ENCODE data around the gene KIAA1217.

Gene KIAA1217

DNA sequence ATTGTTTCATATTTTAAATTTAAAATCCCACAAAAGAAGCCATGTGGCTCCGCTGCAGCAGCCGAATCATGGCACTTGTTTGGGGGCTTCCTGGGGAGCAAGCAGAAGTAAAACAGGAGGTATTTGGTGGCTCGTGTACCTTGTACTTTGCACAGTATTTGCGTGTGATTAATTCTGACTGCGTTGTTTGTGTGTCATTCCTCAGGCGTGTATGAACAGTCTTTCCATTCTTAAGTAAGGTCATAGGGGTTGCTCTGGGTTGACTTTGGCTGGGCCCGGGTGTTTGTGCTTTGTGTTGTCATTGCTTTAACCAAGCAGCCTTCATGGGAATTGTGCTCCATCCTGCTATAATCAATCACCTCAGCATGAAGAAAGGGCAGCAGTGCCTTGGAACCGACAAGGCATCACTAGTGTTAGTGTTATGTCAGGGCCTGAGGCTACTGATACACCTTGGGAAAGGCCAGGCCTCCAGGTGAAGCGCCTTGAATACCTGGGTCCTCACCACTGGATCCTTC, 332.4 kb downstream of the KIAA1217 start:
- Histone ChIP-seq H3K4me1 (ENCODE audit: insufficient read depth, low read length) (no peaks in the 10 kb centered on the region), H3K4me3 (ENCODE audit: low read length) (no peak overlapping the region), H3K27me3 (ENCODE audit: insufficient read depth, low read length) (no peaks in the 10 kb centered on the region), H3K36me3 (ENCODE audit: insufficient read depth, low read length) (no peaks in the 10 kb centered on the region), H3K9me3 (ENCODE audit: low read length) (no peaks in the 10 kb centered on the region), H2AFZ (ENCODE audit: low read depth, low read length) (no peak overlapping the region)

DNA sequence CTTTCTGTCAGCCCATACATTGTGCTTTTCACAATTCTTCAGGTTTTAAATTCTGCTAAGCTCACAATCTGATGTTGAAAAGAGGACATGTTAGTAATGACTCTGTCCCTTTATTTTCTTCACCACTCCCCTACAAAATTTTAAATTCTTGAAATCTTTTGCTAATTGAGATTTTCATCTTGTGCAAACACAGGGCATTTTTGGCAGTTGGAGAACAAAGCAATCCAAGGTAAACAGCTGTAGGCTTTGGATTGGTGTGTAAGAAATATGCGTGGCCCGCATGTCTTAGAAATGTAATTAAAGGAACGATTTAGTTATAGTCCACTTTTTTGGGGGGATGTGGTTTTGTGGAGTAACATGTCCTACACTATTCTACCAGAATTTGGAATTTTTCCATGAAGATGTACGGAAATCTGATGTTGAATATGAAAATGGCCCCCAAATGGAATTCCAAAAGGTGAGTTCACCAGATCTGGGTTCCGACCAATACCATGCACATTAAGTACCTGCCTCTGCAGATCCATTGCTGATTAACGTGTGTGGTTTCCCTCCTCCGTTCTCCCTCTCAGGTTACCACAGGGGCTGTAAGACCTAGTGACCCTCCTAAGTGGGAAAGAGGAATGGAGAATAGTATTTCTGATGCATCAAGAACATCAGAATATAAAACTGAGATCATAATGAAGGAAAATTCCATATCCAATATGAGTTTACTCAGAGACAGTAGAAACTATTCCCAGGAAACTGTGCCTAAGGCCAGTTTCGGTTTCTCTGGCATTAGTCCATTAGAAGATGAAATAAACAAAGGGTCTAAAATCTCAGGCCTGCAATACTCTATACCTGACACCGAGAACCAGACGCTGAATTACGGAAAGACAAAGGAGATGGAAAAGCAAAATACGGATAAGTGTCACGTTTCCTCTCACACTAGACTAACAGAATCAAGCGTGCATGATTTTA, 333.7 kb downstream of the KIAA1217 start:
- no peaks in the 10 kb centered on the region for H3K4me1 ChIP-seq (ENCODE audit: insufficient read depth, low read length)
- no peak overlapping the region for H2AFZ ChIP-seq (ENCODE audit: low read depth, low read length)
- no peak overlapping the region for H3K4me3 ChIP-seq (ENCODE audit: low read length)
- no peaks in the 10 kb centered on the region for H3K36me3 ChIP-seq (ENCODE audit: insufficient read depth, low read length)
- H3K27me3 ChIP-seq (ENCODE audit: insufficient read depth, low read length) = no peaks in the 10 kb centered on the region
- no peaks in the 10 kb centered on the region for H3K9me3 ChIP-seq (ENCODE audit: low read length)

DNA sequence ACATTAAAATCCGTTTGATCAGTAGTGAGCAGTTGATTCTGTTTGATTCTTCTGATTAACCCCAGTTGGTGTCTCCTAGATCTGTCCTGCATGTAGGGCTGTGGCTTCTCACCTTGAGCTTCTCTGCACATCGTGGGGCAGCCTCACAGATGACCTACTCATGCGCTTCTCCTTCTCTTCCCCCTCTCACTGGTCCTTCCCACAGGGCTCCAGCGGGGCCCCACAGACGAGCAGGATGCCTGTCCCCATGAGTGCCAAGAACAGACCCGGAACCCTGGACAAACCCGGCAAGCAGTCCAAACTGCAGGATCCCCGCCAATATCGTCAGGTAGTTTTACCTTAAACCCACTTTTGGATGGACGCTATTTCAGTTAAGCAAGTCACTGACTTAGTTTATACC, 335.8 kb downstream of the KIAA1217 start:
- Histone ChIP-seq H3K4me3 (ENCODE audit: low read length) (no peak overlapping the region), H3K27me3 (ENCODE audit: insufficient read depth, low read length) (no peaks in the 10 kb centered on the region), H2AFZ (ENCODE audit: low read depth, low read length) (no peak overlapping the region), H3K36me3 (ENCODE audit: insufficient read depth, low read length) (no peaks in the 10 kb centered on the region), H3K9me3 (ENCODE audit: low read length) (no peaks in the 10 kb centered on the region), H3K4me1 (ENCODE audit: insufficient read depth, low read length) (no peaks in the 10 kb centered on the region)

DNA sequence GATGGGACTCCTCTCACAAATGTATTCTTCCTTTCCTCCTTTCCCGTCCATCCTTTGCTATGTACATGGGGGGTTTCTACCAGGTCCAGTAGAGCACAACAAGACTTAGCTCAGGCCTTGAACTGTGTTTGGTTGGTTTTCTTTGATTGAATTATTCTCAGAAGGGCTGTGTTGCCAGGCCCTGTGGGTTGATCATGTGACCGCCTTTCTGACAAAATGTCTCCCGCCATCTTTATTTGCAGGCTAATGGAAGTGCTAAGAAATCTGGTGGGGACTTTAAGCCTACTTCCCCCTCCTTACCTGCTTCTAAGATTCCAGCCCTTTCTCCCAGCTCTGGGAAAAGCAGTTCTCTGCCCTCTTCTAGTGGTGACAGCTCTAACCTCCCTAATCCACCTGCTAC, 336.6 kb downstream of the KIAA1217 start:
- no peaks in the 10 kb centered on the region for H3K36me3 ChIP-seq (ENCODE audit: insufficient read depth, low read length)
- H2AFZ ChIP-seq (ENCODE audit: low read depth, low read length) = no peak overlapping the region
- no peaks in the 10 kb centered on the region for H3K27me3 ChIP-seq (ENCODE audit: insufficient read depth, low read length)
- H3K4me1 ChIP-seq (ENCODE audit: insufficient read depth, low read length) = no peaks in the 10 kb centered on the region
- H3K9me3 ChIP-seq (ENCODE audit: low read length) = no peaks in the 10 kb centered on the region
- H3K4me3 ChIP-seq (ENCODE audit: low read length) = no peak overlapping the region

DNA sequence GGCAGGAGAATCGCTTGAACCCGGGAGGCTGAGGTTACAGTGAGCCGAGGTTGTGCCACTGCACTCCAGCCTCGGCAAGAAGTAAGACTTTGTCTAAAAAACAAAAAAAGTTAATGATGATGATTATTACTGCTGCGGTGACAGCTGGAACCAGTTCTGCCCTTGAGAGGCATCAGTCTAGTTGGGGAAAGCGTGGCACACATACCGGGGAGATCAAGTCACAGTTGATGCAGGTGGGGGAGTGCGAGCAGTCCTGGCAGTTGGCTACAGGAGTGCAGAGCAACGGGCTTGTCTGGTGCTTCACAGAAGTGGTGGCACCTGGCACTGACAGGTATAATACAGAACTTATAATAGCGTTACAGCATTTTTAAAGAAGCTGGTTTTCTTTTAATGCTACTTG, 341.7 kb downstream of the KIAA1217 start:
- H3K27me3 ChIP-seq (ENCODE audit: insufficient read depth, low read length) = no peaks in the 10 kb centered on the region
- no peaks in the 10 kb centered on the region for H3K4me1 ChIP-seq (ENCODE audit: insufficient read depth, low read length)
- H2AFZ ChIP-seq (ENCODE audit: low read depth, low read length) = no peak overlapping the region
- no peaks in the 10 kb centered on the region for H3K36me3 ChIP-seq (ENCODE audit: insufficient read depth, low read length)
- peaks cover 2% of the 10 kb centered on the region for H3K9me3 ChIP-seq (ENCODE audit: low read length)
- no peak overlapping the region for H3K4me3 ChIP-seq (ENCODE audit: low read length)

DNA sequence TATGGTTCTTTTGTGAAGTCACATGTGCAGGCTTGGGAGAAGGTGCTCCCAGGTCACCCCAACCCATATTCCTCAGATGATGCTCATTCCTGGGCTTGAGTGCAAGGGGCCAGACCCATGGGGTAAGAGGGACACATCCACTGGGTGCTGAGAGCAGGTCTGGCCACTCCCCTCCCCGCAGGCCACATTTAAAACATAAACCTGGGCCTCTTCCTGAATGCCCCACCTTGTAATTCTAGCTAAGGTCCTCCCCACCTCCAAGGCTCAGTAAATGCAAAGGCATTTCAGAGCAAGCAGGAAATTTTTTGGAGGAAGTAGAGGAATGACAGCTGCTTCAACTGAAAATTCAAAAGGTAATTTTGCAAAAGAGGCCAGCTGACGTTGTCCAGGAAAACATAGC, 342.2 kb downstream of the KIAA1217 start:
- Histone ChIP-seq H3K4me3 (ENCODE audit: low read length) (no peak overlapping the region), H3K36me3 (ENCODE audit: insufficient read depth, low read length) (no peaks in the 10 kb centered on the region), H3K27me3 (ENCODE audit: insufficient read depth, low read length) (no peaks in the 10 kb centered on the region), H2AFZ (ENCODE audit: low read depth, low read length) (no peak overlapping the region), H3K4me1 (ENCODE audit: insufficient read depth, low read length) (peaks cover under 1% of the 10 kb centered on the region), H3K9me3 (ENCODE audit: low read length) (peaks cover 2% of the 10 kb centered on the region)

DNA sequence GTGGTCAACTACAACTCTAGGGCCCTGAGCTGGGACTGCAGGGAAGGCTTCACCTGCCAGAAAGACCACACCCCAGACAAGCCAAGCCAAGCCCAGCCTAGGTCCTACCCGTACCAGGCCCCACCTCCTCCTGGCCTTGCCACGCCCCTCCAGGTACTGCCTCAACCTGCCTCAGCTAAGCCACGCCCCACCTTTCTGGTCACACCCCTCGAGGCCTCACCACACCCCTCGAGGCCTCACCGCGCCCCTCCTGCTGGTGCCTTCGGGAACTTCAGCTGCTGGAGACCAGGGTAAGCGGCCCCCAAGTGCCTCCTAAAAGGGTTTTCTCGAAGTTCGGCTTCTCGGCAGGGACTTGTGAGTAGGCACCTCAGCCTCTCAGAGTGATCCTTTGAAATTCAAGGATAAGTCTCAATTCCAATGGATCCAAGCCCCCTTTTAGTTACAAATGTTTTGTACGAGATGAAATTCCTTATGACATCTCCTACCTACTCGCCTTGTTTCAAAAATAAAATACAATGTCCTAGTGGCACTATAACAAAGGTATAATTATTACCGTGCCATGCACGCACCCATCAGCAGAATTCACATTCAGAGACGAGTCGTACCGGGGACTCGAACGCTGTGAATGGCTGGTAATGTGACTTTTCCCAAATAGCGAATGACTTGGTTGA, 343.5 kb downstream of the KIAA1217 start:
- Histone ChIP-seq H3K4me1 (ENCODE audit: insufficient read depth, low read length) (peaks cover 5% of the 10 kb centered on the region), H2AFZ (ENCODE audit: low read depth, low read length) (no peak overlapping the region), H3K4me3 (ENCODE audit: low read length) (no peak overlapping the region), H3K27me3 (ENCODE audit: insufficient read depth, low read length) (no peaks in the 10 kb centered on the region), H3K9me3 (ENCODE audit: low read length) (peaks cover 2% of the 10 kb centered on the region), H3K36me3 (ENCODE audit: insufficient read depth, low read length) (no peaks in the 10 kb centered on the region)

DNA sequence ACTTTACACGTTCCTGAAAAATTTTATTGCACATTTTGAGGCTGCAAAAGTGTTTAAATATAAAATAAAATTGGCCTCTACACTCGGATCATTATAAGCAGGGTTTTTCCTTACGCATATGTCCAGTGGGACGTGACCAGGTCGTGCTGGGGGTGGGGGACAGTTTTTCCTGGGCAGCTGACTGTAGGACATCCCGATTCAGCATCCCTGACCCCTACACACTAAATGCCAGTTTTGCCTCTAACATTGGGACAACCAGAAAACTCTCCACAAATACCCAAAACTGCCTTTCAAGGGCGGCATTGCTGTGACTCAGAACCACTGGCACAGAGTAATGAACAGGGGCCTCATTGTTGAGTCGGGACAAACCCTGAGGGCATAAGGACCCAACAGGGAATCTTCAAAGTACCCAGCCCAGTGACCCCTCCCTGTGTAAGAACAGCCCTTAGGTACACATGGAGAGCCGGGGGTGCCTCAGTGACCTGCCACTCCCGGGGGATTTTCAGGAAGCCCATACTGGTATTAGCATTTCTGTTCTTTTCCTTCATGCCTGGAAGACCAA, 344.2 kb downstream of the KIAA1217 start:
- no peak overlapping the region for H3K4me3 ChIP-seq (ENCODE audit: low read length)
- no peaks in the 10 kb centered on the region for H3K36me3 ChIP-seq (ENCODE audit: insufficient read depth, low read length)
- peaks cover 5% of the 10 kb centered on the region for H3K4me1 ChIP-seq (ENCODE audit: insufficient read depth, low read length)
- no peaks in the 10 kb centered on the region for H3K27me3 ChIP-seq (ENCODE audit: insufficient read depth, low read length)
- H3K9me3 ChIP-seq (ENCODE audit: low read length) = peaks cover 2% of the 10 kb centered on the region
- no peak overlapping the region for H2AFZ ChIP-seq (ENCODE audit: low read depth, low read length)

DNA sequence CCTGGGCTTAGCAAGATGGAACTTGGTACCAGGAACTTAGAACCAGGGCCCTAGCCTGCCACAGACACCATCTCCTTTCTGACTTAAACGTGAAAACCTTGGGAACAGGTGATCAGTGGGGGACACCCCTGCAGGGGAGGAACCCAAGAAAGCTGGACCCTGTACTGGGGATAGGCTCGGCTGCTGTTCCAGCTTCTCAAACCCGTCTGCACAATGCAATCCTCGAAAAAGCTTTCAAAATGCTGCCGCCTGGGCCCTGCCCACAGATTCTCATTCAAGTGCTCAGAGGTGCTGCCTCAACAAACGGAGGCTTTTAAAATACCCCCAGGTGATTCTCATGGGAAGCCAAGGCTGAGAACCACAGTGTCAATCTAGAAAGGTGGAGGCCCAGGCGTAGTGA, 345.1 kb downstream of the KIAA1217 start:
- no peaks in the 10 kb centered on the region for H3K27me3 ChIP-seq (ENCODE audit: insufficient read depth, low read length)
- H3K4me1 ChIP-seq (ENCODE audit: insufficient read depth, low read length) = peaks cover 5% of the 10 kb centered on the region
- peaks cover 2% of the 10 kb centered on the region for H3K9me3 ChIP-seq (ENCODE audit: low read length)
- H2AFZ ChIP-seq (ENCODE audit: low read depth, low read length) = no peak overlapping the region
- no peaks in the 10 kb centered on the region for H3K36me3 ChIP-seq (ENCODE audit: insufficient read depth, low read length)
- H3K4me3 ChIP-seq (ENCODE audit: low read length) = no peak overlapping the region

DNA sequence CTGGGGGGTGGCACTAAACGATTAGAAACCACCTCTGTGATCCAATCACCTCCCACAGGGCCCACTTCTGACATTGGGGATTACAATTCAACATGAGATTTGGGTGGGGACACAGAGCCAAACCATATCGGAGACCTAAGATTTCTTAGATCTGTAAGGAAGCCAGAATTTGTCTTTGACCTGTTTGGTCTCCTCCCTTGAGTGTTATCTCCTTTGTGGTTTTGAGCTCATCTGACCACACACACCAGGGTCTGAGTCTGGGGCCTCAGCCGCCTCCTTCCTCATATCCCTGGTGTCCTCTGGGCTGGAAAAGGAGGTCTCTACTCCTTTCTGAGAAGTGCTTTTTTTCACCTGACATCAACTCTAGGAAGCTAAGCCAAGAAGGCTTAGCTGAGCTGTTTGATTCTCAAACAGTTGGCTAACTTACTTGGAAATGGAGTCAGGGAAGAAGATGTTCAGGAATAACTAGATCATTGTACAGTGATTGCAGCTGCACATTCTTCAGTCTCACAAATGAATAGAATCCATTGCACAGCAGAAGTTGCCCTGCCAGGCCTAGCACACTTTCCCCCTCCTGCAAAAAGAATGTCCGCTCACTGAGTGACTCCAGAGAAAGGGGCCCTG, 347.3 kb downstream of the KIAA1217 start:
- no peak overlapping the region for H3K4me3 ChIP-seq (ENCODE audit: low read length)
- peaks cover 5% of the 10 kb centered on the region for H3K4me1 ChIP-seq (ENCODE audit: insufficient read depth, low read length)
- no peaks in the 10 kb centered on the region for H3K27me3 ChIP-seq (ENCODE audit: insufficient read depth, low read length)
- H3K9me3 ChIP-seq (ENCODE audit: low read length) = peaks cover 2% of the 10 kb centered on the region
- no peaks in the 10 kb centered on the region for H3K36me3 ChIP-seq (ENCODE audit: insufficient read depth, low read length)
- no peak overlapping the region for H2AFZ ChIP-seq (ENCODE audit: low read depth, low read length)

DNA sequence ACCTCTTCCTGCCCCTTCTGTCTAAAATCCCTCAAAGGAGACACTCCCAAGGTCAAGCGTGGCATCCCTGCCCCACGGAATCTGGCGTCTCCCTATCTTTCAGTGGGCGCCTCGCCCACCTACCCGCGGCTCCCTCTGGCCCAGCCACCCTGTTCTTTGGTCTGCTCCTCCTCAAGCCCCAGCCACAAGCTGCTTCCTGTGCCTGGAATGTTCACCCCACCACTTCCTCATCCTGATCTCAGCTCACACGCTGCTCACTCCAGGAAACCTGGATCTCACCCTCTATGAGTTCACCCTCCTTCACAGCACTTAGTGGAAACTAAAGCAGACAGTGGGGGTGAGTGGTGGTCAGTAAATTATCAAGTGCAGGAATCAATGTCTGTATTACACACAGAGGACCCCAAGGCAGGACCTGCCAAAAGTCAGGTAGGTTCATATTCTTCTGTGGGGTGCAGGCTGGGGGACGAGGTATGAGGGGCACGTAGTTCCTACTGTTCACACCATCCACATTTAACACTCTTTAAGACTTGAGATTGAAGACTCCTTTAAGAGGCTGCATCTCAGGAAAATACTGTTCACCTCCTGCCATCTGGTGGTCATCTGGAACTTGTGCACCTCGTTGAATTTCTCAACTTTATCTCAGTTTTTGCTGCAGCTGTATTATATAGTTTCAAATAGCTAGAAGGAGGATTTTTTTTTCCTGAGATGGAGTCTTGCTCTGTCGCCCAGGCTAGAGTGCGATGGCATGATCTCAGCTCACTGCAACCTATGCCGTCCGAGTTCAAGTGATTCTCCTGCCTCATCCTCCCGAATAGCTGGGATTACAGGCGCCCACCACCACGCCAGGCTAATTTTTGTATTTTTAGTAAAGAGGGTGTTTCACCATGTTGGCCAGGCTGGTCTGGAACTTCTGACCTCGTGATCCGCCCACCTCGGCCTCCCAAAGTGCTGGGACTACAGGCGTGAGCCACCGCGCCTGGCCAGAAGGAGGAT, 348.1 kb downstream of the KIAA1217 start:
- peaks cover 5% of the 10 kb centered on the region for H3K4me1 ChIP-seq (ENCODE audit: insufficient read depth, low read length)
- peaks cover 2% of the 10 kb centered on the region for H3K9me3 ChIP-seq (ENCODE audit: low read length)
- no peaks in the 10 kb centered on the region for H3K27me3 ChIP-seq (ENCODE audit: insufficient read depth, low read length)
- no peak overlapping the region for H2AFZ ChIP-seq (ENCODE audit: low read depth, low read length)
- no peaks in the 10 kb centered on the region for H3K36me3 ChIP-seq (ENCODE audit: insufficient read depth, low read length)
- H3K4me3 ChIP-seq (ENCODE audit: low read length) = no peak overlapping the region

DNA sequence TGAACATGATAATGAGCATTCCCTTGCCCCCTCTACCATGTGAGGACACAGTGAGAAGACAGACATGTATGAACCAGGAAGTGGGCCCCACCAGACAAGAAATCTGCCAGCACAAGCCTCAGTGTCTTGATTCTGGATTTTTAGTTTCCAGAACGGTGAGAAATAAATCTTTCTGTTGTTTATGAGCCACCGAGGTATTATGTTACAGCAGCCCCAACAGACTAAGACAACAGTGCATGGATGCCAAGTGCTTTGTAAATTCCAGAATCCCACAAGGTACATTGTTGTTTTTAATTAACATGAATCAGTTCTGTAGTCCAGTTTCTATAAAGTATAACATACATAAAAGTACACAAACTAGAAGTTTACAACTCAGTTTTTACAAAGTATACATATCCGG, 352.5 kb downstream of the KIAA1217 start:
- H3K4me1 ChIP-seq (ENCODE audit: insufficient read depth, low read length) = peaks cover 2% of the 10 kb centered on the region
- H3K9me3 ChIP-seq (ENCODE audit: low read length) = no peaks in the 10 kb centered on the region
- no peak overlapping the region for H2AFZ ChIP-seq (ENCODE audit: low read depth, low read length)
- H3K4me3 ChIP-seq (ENCODE audit: low read length) = no peak overlapping the region
- H3K36me3 ChIP-seq (ENCODE audit: insufficient read depth, low read length) = no peaks in the 10 kb centered on the region
- no peaks in the 10 kb centered on the region for H3K27me3 ChIP-seq (ENCODE audit: insufficient read depth, low read length)
